HG03457 (cell line): ENCODE measurements around the gene HOXA9.

Experiments
- ATAC-seq: cut with Tn5 transposase; IDR thresholded peaks from one replicate; pipeline ENCODE4 v1.9.1; 2021; ENCODE audit warnings: moderate number of reproducible peaks; ENCODE audit not compliant: unreplicated experiment

HOXA9 gene

DNA sequence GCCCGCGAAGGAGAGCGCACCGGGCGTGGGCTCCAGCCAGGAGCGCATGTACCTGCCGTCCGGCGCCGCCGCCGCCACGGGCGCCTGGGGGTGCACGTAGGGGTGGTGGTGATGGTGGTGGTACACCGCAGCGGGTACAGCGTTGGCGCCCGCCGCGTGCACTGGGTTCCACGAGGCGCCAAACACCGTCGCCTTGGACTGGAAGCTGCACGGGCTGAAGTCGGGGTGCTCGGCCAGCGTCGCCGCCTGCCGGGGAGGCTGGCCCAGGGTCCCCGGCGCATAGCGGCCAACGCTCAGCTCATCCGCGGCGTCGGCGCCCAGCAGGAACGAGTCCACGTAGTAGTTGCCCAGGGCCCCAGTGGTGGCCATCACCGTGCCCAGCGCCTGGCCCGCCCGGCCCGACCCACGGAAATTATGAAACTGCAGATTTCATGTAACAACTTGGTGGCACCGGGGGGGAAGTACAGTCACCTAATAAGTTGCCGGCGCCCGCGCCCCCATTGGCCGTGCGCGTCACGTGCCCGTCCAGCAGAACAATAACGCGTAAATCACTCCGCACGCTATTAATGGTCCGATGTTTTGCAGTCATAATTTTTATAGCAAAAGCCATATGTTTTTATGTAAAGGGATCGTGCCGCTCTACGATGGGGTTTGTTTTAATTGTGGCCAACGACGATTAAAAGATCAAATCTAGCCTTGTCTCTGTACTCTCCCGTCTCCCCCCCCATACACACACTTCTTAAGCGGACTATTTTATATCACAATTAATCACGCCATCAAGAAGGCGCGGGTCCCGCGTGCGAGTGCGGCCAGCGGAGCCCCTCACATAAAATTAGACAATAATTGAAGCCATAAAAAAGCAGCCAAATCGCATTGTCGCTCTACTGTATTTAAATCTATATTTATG, at the start of gene HOXA9:
HOXA9 (minus strand) TSS at position 449 of the 907 bp plus-strand sequence; CDS start at position 369, 80 bp downstream.
- ATAC-seq: no peak

DNA sequence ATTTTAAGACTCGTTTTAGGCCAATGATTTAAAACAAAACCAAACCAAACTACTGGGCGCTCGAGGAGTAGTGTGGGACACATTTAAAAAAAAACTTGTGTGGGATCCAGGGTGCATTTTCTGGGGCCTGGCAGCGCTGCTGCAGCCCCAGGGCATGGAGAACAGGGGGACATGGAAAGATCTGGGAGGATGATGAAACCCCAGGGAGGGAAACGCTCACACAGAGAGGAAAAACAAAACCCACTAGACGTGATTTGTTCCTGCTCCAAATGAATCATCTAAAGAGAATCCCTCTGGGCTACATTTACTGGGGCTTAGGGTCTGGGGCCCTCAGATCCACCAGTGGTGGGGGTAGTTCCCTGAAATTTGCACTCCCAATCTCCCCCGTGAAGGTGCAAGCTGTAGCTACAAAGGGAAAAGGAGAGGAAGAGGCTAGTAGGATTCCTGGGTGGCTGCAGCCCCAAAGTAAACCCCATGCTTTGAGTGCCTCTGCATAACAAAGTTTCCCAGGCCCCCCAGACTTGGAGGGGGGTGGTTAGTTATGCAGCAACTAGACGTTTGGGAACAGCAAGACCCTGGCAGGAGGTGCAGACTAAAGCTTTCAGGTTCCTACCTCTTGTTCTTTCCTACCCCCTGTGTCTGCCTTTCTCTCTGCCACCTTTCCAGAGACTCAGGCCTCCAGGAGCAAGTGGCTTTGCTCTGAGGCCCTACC, 49.1 kb upstream of the HOXA9 start:
- ATAC-seq: no peak

DNA sequence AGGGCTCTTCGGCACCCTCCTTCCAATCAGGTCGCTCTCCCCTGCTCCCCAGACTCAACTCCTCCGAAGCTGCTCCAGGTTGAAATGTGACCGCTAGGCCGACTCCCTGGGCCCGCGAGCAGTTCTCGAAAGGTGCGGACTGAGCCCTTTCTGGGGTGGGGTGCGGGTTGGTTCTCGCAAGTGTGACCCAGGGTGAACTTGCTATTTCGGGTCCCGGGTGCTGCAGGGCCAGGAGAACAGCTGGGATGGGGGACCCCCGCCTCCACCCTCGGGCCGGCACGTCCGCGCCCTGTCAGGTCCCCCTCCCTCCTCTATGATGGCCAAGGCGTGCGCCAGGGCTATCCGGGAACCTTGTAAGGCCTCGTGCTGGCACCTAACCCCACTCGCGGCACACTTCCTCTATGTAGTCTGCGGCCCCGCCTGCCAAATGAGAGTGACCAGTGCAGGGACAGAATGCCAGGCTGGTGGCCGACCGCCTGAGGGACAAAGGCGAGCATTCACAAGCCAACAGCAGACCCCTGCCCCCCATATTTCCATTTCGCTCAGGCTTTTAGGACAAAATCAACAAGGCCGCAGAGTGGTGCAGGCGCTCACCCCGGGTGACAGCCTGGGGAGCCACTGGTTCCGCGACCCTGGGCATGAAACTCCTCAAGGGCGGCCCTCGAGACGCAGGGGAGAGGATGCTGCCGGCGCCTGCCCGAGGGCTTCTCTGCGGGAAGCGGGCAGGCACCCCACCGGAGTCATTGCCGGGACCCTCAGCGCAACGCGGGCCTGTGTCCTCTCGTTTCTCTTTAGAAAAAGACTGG, 48.3 kb upstream of the HOXA9 start:
- no peak for ATAC-seq

DNA sequence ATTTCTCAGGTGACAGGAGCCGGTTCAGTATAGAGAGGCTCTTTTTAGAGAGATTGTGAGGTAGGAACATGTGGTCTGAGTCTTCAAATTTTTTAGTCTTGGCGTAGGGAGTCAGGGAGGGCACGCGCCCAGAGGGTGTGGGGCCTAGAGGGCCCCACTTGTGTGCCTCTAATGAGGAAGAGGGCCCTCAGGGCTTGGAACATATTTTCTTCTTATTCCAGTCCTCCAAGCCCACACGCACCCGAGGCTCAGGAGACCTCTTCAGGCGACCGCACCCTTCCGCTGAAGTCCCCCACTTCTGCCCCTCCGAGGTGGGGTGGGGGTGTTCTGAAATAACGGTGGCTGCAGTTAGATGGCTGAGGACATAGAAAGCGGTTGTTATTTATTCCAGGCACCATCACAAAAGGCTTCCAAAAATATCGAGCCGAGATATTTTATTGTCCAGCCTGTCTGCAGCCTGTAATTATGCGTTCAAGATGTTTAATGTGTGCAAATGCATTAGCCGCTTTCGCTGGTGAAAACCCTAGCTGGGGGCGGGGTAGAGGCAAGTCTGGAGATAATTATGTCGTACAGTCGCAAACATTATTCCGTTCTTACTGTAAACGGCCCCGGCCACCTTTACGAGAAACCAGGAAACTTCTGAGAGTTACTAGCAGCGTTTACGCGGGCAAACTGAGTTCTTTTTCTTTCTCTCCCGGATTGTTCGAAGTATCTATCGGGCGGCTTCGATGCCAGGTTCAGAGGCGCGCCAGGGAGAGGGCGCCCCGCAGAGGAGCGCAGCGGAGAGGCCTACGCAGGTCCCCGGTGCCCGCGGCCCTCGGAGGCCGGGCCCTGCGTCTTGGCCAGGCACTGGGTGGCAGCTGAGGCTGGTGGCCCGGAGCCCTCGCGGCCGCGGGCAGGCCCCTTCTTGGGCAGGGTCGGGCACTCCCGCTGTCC, 47.4 kb upstream of the HOXA9 start:
- no peak for ATAC-seq

DNA sequence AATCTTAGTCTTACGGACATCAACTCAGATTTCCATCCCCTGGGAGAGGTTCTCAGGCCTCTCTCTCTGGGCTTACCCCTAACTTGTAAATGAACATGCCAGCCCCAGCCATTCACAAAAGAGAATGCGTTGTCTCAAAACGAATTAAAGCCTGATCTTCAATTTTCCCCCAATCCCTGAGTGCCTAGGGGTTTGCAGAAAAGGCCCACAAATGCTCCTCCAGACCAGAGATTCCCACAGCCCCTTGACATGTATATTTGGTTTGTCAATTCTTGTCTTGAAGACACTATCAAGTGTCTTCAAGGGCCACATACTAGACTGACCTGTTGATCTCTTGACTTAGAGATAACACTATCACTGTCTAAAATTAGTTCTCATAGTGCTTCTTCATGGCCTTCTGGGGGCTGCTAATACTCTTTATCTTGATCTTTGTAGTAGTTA, 46.4 kb upstream of the HOXA9 start:
- ATAC-seq: no peak

DNA sequence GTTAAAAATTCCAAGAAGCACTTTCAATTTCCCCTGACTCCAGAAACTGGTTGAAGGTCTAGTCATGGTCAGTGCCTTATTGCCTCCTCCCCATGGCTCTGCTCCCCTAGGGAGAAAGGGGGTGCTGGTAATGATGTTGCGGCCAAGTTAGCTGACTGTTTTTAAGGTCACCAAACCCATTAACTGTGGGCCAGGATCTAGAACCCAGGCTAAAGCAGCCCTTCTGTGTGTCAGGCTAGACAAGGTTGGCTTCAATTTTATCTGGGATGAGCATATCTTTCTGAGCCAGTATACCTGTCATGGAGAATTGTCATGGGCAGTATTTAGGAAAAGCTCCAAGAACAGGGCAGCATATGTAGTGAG, 45.7 kb upstream of the HOXA9 start:
- no peak for ATAC-seq

DNA sequence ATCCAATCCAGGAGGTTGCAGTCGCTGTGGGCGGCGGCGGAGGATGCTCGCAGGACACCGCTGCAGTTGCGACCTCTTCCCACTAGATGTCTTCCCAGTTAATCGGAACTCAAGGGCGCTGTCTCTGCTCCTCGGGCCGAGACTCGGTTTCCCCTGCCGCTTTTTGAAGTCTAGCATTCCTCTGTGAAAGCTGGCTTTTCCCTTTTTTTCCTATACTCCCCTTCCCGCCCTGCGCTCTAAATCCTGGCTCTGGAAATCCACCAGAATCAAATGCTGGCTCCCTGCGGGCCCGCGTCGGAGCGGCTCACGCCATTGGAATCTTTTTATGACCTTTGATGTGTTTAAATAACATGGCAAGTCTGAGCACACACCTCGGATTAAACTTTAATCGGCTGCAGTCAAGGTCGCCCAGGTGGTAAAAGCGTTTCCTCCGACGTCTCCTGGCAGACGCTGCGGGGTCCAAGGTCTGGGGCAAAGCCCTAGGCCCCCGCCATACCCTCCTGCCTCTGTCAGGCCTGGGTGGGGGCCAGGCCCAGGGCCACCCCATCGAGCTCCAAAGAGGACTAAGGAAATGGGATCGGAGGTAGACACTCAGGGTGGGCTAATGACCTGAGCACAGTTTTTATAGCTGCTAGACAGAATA, 45.2 kb upstream of the HOXA9 start:
- ATAC-seq: no peak

DNA sequence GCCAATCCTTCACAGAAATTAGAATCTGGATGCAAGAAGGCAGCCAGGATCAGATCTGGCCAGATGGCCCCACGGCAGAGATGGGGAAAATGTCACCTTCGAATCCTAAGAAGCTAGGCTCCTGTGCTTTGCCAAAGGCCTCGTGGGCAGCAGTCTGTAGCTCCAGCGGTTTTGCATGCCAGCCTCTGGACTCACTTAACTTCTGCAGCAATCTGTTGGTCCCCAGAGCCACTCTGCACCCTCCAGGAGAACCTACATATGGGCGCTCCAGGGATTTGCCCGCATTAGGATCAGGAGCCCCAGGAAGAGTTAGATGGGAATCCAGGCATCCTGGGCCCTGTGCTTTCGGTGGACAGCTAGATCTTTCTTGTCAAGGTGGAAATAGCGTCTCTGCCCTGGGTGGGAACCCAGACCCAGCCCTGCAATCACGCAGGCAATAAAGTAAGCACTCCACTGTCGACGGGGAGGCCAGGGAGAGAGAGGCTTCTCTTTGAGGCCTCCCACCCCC, 44.6 kb upstream of the HOXA9 start:
- ATAC-seq: no peak

DNA sequence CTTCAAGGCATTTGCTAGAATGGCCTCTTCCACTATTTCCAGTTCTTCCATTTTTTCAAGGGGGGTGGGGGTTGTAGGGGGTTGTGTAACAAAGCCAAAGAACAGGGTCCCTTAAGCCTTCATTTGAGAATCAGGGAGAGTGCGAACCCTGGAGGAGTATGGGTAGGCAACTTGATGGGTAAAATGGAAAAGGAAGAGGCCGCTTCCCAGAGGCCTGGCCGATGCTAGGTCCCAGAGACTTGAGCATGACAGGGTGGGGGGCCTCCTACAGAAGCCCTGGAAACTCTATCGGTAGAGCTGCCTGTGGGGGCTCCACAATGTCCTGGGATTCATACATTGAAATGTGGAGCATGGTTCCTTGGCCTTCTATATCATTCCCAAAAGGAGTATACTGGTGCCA, 43.7 kb upstream of the HOXA9 start:
- no peak for ATAC-seq

DNA sequence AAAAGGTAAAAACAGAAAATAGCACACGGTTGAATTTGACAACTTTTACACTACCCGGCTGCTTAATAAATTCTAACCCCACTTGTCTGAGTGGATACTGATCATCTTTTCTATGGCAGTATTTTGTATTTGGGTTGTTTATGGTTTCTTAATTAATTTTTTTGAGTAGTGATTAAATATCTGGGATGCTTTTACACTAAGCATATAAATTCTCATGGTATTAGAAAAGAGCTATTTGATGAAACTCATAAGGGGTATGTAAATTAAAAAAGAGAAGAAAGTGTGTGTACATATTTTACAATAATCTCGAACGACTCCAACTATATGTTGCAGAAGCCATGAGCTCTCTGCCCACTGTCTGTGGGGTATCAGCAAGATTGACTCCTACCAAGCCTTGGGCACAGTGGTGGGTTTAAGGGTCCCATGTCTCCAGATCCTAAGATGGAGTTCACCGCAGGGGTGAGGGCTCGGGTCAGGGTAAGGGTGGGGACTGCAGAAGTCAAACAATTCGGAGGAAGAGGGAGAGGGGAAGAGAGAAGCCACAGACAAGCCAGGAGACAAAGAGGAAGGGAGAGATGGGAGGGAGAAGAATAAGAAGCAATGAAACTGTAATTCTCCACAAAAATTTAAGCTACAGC, 42.1 kb upstream of the HOXA9 start:
- no peak for ATAC-seq

DNA sequence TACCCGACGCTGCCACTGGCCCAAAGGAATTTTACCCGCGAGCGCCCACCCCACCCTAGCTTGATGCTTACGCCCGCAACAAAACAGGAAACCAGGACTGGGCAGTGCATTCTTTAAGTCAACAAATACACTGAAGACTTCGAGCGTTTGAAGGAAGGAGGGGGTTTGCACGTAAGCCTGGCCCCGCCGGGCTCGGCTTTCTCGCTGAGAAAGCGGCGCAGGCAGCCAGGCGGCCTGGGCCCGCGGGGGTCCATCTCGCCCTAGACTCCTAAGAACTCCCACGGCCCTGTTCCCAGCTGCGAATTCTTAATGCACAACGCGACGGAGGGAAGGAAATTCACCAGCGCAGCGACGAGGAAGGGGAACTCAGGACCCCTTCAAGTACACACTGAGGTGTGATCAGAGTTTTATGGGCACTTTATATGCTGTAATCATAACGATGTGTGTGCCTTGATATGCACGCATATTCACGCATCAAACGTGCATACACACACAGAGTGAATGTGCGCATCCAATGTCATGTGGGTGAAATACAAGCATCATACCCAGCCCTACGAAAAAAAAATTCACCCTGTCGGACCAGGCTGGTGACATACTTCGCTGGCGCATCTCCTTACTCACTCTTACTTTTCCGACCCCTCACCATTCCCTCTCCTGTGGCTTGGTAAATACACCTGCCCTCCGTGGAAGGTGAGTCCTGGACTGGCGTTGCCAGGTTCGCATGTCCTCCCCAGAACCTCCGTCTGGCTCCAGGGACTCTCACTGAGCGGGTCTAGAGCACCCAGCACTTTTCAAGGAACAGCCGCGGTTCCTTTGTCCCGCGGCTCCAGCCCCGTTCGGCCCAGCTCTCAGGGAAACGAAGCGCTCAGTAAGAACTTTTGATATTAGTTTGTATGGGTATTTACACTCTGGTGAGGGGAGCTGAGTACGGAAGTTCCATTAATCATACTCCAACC, 40.3 kb upstream of the HOXA9 start:
- ATAC-seq: no peak

DNA sequence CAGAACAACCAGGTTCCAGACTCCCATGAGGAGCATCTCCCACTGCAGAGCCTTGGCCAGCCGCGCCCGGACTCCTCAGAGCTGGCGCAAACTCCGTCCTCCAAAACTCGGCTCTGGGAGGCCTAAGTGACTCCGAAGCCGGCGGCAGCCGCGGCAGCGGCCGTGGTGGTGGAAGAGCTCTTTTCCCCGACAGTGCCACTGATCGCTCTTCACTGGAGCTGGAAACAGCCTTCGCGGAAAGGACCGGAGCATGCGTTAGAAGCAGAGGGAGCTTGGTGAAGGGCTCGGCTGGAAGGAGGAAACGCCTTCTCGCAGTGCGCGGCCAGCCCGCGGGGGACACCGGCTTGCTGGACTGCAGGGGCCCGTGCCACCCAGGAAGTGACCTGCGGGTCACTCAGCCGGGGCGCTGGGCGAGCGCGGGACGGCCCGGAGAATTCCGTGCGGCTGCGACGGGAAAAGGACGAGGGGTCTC, 39.5 kb upstream of the HOXA9 start:
- ATAC-seq: no peak

DNA sequence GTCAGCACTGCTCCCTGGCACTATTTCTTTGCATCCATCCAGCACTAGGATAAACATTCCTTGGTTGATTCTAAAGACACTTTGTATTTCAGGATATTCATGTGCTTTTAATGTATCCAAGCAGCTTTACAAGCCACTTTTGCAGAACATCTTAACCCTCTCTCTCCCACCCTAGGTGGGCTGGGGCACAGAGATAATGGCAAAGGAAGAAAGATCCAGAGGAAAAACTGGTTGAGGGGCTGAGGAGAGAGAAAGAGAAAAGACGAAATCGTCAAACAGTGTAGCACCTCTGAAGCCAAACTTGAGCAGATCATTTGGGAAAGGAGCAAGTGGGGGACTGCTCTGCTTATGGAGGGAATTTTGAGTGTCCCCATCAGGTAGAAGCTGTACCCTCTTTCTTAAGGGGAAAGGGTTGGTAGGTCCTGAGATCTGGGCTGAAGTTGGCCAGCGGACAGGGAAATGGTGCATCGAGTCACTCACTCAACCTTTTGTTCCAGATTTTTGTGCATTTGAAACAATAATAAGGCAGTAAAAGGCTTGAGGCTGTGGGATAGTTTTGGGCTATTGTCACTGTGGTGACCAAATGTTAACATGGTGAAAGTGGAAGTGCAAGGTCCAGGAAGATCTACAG, 38.7 kb upstream of the HOXA9 start:
- no peak for ATAC-seq

DNA sequence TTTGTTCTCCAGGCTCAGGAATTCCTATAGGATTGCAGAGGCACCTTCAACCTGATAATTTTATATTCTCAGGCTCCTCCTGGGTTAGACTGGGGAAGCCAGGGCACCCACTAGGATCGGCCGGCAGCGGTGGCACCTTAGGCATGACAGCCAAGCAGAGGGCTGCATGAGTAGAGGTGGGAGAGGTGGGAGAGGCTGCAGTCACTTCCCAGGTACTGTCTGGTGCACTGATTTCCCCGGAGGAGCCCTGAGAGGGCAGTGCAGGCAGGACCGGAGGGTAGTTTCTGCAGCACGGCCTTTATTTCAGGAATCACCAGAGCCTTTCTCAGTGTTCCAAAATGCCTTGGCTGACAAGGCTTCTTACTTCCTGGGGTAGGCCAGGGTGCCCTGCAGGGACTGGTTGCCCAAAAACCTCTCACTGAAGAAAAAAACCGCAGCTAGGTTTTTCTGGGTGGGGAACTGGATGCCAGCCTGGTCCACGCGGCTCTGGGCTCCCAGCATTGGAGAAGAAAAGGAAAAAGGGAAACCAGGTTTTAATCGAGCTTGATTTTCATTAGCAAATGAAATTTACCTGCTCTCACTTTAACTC, 38.1 kb upstream of the HOXA9 start:
- no peak for ATAC-seq

DNA sequence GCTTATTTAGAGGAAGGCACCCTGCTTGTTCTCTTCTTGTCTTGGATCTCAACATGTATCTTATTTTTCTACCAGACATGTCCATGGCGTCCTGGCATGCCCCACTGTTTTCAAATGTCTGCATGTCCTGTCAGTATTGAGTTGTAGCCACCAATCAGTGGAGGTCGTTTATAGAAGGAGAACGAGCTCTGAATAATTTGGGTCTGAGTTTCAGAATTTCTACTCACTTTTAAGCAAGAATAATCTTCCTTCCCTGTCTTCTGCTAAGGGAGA, 37.5 kb upstream of the HOXA9 start:
- ATAC-seq: no peak

DNA sequence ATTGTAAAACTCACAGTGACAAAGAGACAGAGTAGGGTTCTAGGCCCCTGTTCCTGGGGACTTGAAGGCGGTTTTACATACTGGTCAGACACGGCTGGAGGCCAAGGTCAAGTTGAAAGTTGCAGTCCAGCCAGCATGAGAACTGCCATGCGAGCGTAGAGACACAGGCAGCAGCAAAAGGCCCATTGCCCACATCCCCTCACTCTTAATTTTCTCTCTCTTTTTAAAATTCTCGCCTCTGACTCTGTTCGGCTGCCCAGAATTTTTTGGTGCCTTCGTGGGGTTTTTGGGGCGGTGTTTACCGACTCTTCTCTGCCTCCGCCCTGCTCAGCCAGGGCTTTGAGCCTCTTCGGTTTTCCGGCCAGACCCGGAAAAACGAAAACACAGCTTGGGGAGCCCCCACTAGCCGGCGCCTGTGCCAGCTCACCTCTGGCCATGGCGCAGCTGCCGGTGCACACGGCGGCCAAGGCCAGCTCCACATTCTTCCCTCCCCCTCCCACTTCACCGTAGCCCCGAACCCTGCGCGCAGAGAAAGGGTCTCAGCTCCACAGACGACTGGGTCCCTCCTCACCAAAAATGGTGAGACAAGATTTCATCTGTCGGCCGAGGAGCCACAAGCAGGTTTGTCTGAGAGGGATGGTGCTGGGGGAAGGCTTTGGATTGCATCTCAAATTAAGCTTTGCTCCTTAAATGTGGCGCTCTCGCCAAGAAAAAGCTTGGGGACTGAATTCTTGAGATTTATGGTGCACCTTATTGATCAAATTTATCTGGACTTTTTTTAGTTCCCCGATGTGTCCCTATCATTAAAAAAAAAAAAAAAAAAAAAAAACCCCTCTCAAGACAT, 36.9 kb upstream of the HOXA9 start:
- no peak for ATAC-seq
